GM23248 (cell line): ENCODE data around the gene GLI2.

Experiments used
- EZH2 ChIP-seq: fragments of 200-600 bp; sonication (generic); IDR thresholded peaks from 2 replicates; pipeline ENCODE4 v1.6.1; 2018; ENCODE audit warnings: antibody characterized with exemption, mild to moderate bottlenecking; ENCODE audit not compliant: insufficient read depth, poor library complexity, severe bottlenecking
- EZH2phosphoT487 ChIP-seq: fragments of 200-600 bp; sonication (generic); IDR thresholded peaks from 2 replicates; pipeline ENCODE4 v1.6.1; 2018; ENCODE audit warnings: antibody characterized with exemption, moderate library complexity, mild to moderate bottlenecking, low read depth; ENCODE audit not compliant: insufficient read depth

DNA sequence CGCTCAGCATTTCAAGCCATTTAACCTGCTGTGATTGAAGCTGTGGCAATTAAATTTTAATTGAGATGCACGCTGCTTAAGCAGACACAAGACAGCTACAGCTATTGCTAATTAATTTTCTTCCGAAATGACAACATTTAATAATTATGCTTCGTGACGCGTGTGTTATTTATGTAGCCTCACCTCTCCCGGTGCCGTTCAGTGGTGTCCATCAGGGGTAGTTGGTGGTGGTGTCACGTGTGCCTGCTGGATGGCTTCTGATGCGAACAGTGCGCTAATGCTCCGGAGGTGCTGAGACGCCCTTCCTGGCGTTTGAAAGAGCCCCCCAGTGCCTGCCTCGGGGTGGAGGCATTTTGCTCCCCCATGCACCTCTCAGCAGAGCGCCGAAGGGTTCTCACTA is 39.5 kb downstream of the GLI2 start:
- TF ChIP-seq EZH2 (no peak), EZH2phosphoT487 (no peak)
